Body of pancreas (tissue), 4 donors: Measurements from ENCODE around the gene IFRD1.

Source experiments
- CTCF ChIP-seq, 7 experiments: fragments of 450-650 bp in 4 of 7; fragments of 200-600 bp in 3 of 7; sonication (generic) in 3 of 7; IDR thresholded peaks; one replicate each; pipeline ENCODE4 v1.5.1; 2016 to 2019; ENCODE audit warnings: antibody characterized with exemption in 7 of 7
- POLR2A ChIP-seq, 3 donors: fragments of 450-650 bp; IDR thresholded peaks; one replicate each; pipeline ENCODE4 v1.6.1; 2016; ENCODE audit warnings: antibody characterized with exemption in 3 of 3, mild to moderate bottlenecking in 2 of 3

GRCh38 chr7:112495156-112495788 lies 45.0 kb downstream of the IFRD1 start:
- no peak for TF ChIP-seq CTCF (IDR thresholded peaks at IDR 0.05)
- TF ChIP-seq POLR2A (IDR thresholded peaks at IDR 0.05), result no peak
